OCI-M2 (cell line): ENCODE results near the gene RAMP2.

Source experiments
- DNase-seq: peaks from one replicate; lab custom pipeline; 2025; ENCODE audit not compliant: unreplicated experiment; lab: John Stamatoyannopoulos, UW

Gene RAMP2

GRCh38 chr17:42791948-42792347 is 30.9 kb downstream of the RAMP2 start:
- no peak for DNase-seq

DNA sequence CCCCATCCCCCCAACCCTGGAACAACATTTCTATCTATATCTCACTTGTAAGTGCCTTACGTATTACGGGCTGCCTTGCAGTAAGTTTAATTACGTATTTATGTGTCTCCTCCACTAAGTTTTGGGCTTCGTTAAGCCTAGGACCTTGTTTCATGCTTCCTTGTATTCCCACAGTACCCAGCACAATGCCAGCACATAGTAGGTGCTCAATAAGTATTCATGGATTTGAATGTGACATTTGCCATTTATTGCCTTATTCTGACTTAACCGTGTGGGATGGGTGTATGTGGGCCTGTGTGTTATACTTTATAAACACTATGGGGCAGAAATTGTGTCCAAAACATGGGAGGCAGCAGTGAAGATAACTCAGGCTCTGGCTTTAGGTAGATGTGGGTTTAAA is 31.5 kb downstream of the RAMP2 start:
- DNase-seq: no peak

- DNase-seq: no peak
These were observed 34.0 kb downstream of the RAMP2 start for GRCh38 chr17:42795061-42795460.

- no peak for DNase-seq
These were observed 34.4 kb downstream of the RAMP2 start for GRCh38 chr17:42795465-42795864.

DNA sequence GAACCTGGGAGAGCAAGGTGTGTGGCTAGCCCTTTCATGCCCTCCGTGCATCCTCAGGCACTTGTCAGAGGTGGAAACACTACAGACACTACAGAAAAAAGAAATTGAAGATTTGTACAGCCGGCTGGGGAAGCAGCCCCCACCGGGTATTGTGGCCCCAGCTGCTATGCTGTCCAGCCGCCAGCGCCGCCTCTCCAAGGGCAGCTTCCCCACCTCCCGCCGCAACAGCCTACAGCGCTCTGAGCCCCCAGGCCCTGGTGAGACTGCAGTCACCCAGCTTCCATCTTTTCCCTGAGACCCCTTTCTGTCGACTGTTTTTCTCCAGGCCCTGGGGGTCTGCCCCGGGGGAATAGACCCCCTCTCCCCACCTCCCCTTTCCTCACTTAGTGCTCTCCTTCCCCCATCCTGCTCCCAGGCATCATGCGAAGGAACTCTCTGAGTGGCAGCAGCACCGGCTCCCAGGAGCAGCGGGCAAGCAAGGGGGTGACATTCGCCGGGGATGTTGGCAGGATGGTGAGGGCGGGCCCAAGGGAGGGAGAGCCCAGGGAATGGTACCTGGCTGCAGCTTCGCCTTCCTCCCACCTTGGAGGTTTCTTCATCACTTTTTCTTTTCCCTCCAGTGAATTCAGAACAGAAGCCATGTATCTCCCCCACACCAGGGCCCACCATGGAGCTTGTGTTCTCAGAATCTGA is 35.2 kb downstream of the RAMP2 start:
- DNase-seq: no peak

GRCh38 chr17:42797067-42798007 is 36.3 kb downstream of the RAMP2 start:
- no peak for DNase-seq

GRCh38 chr17:42798011-42798382 is 37.0 kb downstream of the RAMP2 start:
- no peak for DNase-seq

- DNase-seq: no peak
These were observed 37.7 kb downstream of the RAMP2 start, which contains the start of the genes CNTD1 and COA3 for GRCh38 chr17:42798383-42799380. Gene CNTD1 (plus strand): TSS chr17:42798861. CDS start chr17:42799068, 207 bp downstream. Gene COA3 (minus strand): TSS chr17:42798704. CDS start chr17:42798681, 23 bp downstream.

- no peak for DNase-seq
These were observed 42.3 kb downstream of the RAMP2 start for GRCh38 chr17:42803074-42803883.

GRCh38 chr17:42804918-42805367 is 43.9 kb downstream of the RAMP2 start:
- no peak for DNase-seq

DNA sequence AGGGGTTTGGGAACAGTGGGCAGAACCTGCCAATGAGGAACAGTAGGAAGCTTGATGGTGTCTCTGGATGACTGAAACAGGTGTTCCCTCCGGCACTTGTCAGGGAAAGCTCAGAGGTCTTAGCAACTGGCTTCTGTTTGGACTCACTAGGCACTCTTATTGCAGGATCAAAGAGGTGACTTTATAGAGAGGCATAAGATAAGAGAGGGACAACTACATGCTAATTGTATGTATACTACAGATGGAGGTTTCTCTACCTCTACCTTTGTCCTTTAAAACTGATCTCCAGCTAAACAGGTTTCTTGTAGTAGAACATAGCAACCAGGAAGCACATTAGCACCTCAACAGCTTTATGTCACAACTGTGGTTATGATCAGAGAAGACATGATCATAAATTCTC is 45.2 kb downstream of the RAMP2 start:
- no peak for DNase-seq

- no peak for DNase-seq
These were observed 48.2 kb downstream of the RAMP2 start for GRCh38 chr17:42809250-42809649.
